GM12874 (cell line): ENCODE data around the gene FILIP1L.

Source experiments
- CTCF ChIP-seq: IDR thresholded peaks from 2 replicates; pipeline ENCODE4 v1.5.1; 2011; ENCODE audit warnings: low read depth, mild to moderate bottlenecking, control low read depth, low read length, moderate library complexity; ENCODE audit not compliant: insufficient read depth

Gene FILIP1L

DNA sequence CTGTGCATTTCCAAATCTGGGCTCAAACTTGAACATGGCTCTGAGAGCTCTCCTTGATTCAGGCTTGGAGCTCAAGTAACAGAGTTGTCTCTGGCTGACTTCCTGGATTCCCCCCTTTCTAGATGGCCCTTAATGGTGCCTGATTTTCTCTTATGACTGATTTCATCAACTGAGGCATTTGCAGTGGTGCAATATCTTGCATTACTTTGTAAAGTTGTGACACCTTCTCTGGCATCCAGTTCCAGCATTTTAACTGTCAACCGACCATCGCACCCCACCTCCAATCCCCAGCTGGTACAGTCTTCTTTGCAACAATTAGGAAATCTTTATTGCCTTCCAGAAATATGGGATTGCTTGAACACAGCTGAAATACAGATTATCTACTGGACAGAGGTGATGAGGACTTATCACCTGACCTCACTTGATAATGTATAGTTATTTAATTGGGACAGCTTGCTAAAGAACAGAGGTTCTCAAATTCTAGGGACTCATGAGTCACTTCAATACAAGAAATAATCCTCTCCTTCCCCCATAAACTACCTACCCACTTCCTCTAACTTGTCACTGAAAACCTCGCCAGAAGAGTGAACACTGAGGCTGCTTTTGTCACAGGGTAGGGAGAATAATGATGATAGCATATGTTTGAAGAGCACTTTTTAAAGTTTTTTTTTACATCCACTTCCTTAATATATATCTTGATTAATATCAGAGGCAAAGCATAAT, 41.8 kb downstream of the FILIP1L start:
- no peak for TF ChIP-seq CTCF

- no peak for TF ChIP-seq CTCF
Measured at GRCh38 chr3:100069472-100069871, 44.8 kb downstream of the FILIP1L start.

GRCh38 chr3:100068826-100069225, 45.5 kb downstream of the FILIP1L start:
- TF ChIP-seq CTCF = peak; percentile 68

- no peak for TF ChIP-seq CTCF
Measured at GRCh38 chr3:100067589-100067988, 46.7 kb downstream of the FILIP1L start.

- TF ChIP-seq CTCF = no peak
Measured at GRCh38 chr3:100063929-100064461, 50.3 kb downstream of the FILIP1L start.

GRCh38 chr3:100062665-100063064, 51.6 kb downstream of the FILIP1L start:
- no peak for TF ChIP-seq CTCF

GRCh38 chr3:100060685-100061484, 53.4 kb downstream of the FILIP1L start:
- TF ChIP-seq CTCF = no peak
